ENCODE measurements around the gene MARCHF3.

GRCh38 chr5:126998201-126998631 is 32.1 kb downstream of the MARCHF3 start:
- TF ChIP-seq CTCF (IDR thresholded peaks at IDR 0.05), result no peak
- TF ChIP-seq POLR2A (IDR thresholded peaks at IDR 0.05), result no peak
